IPS-18a (cell line): ENCODE measurements around the gene WDR75.

Source experiments
- H3K27ac ChIP-seq: one replicate; pipeline ENCODE4 v1.5.1; 2013; ENCODE audit warnings: low read length
- H3K27me3 ChIP-seq: one replicate; pipeline ENCODE4 v1.6.1; 2013; ENCODE audit warnings: mild to moderate bottlenecking, low read length; ENCODE audit not compliant: control insufficient read depth, insufficient read depth
- H3K36me3 ChIP-seq: one replicate; pipeline ENCODE4 v1.6.1; 2013; ENCODE audit warnings: low read depth, low read length; ENCODE audit not compliant: control insufficient read depth
- H3K4me1 ChIP-seq: one replicate; pipeline ENCODE4 v1.6.1; 2013; ENCODE audit warnings: low read depth, low read length; ENCODE audit not compliant: control insufficient read depth
- H3K4me3 ChIP-seq: one replicate; pipeline ENCODE4 v1.5.1; 2013; ENCODE audit warnings: low read length
- H3K9ac ChIP-seq: one replicate; pipeline ENCODE4 v1.6.1; 2013; ENCODE audit warnings: mild to moderate bottlenecking, low read length, moderate library complexity
- H3K9me3 ChIP-seq: one replicate; pipeline ENCODE4 v1.6.1; 2013; ENCODE audit warnings: low read depth, low read length; ENCODE audit not compliant: control insufficient read depth

WDR75 gene

DNA sequence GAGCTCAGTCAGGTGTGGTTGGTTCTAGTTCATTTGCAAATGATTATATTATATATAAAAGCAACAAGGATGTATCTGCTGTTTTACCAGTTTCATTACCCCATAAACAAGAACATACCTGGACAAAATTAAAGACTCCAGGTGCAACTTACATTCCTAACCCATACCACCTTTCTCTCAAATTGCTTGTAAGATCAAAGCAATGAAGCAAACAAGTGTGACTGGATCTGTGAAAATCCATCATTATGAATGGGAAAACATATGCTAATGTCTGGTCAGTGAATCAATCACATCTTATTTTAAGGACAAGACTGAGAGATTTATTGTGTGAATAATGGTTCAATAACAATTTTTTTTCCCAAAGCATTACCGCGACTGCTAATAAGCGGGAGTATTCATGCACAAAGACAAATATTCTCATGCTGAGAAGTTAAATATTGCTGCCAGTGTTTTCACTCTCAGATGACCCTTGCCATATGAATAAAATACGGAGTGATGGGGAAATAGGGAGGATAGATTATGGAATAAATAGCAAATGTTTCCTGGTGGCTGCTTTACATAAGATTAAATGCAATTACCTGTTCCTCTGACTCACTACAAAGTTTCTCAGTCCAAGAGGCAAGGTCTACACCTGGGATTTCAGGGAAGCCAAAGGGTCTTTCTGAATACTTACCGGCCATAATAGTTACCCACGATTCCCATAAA lies 59.3 kb downstream of the WDR75 start:
- H3K27ac ChIP-seq, result no peak overlapping the region
- H3K9me3 ChIP-seq, result no peaks in the 10 kb centered on the region
- no peaks in the 10 kb centered on the region for H3K36me3 ChIP-seq
- no peaks in the 10 kb centered on the region for H3K4me1 ChIP-seq
- H3K4me3 ChIP-seq, result no peak overlapping the region
- no peaks in the 10 kb centered on the region for H3K27me3 ChIP-seq
- no peak overlapping the region for H3K9ac ChIP-seq

DNA sequence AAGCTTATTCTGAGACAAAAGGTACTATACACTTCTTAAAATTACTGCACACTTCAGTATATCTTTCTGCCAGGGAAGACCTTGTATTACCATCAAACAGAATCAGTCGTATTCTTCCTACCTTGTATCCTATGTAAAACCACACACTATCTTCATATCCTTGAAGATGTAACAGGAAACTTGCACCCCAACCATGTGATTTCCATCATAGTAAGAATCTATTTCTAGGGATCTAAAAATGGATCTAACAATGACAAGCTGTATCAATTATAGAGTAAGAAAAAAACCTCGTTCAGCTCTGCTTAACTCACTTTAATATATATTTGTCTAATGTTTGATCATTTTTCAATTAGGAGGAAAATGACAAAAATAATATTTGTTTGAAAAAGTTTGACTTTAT lies 60.2 kb downstream of the WDR75 start:
- Histone ChIP-seq H3K36me3 (no peaks in the 10 kb centered on the region), H3K27ac (no peak overlapping the region), H3K9me3 (no peaks in the 10 kb centered on the region), H3K4me1 (no peaks in the 10 kb centered on the region), H3K9ac (no peak overlapping the region), H3K4me3 (no peak overlapping the region), H3K27me3 (no peaks in the 10 kb centered on the region)

DNA sequence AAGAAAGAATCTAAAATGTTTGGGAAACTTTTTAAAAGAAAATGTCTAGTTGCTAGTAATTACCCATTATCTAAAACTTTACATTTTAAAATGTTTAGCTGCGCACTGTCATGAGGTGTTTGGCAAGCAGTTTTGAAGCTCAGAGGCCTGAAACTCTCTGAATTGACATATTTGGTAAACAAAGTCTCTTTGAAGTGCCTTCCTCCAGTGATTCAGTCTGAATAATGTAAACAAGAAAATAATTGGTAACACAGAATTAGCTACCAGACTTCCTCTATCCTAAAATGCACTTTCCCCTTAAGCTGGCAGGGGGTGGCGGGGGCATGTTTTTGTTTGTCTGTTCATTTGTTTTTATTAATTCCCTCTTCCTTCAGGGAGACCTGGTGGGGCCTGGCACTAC lies 61.4 kb downstream of the WDR75 start:
- Histone ChIP-seq H3K27me3 (no peaks in the 10 kb centered on the region), H3K4me1 (no peaks in the 10 kb centered on the region), H3K27ac (no peak overlapping the region)

DNA sequence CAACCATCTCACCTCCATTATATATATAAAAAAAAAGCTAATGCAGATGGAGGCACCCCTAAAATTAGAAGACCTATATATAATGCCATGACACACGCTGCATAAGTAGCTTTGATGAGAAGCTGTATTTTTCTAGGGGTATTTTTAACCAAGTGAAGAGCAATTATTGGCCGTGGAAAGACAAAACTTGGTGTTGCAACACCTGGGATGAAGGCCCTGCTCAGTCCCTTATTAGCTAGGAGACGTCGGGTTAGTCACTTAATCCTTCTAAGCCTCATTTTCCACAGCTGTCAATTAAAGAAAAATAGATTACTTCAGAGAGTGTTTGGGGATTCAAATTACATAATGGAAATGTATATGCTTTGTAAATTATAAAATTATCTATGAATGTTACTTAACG lies 63.0 kb downstream of the WDR75 start:
- no peak overlapping the region for H3K9ac ChIP-seq
- no peaks in the 10 kb centered on the region for H3K9me3 ChIP-seq
- H3K4me3 ChIP-seq, result no peak overlapping the region
- no peaks in the 10 kb centered on the region for H3K4me1 ChIP-seq
- no peaks in the 10 kb centered on the region for H3K27me3 ChIP-seq
- H3K36me3 ChIP-seq, result no peaks in the 10 kb centered on the region
- no peak overlapping the region for H3K27ac ChIP-seq

More for the DNA sequence above, 61.4 kb downstream of the WDR75 start:
- Histone ChIP-seq H3K9me3 (no peaks in the 10 kb centered on the region), H3K36me3 (no peaks in the 10 kb centered on the region), H3K4me3 (no peak overlapping the region), H3K9ac (no peak overlapping the region)

DNA sequence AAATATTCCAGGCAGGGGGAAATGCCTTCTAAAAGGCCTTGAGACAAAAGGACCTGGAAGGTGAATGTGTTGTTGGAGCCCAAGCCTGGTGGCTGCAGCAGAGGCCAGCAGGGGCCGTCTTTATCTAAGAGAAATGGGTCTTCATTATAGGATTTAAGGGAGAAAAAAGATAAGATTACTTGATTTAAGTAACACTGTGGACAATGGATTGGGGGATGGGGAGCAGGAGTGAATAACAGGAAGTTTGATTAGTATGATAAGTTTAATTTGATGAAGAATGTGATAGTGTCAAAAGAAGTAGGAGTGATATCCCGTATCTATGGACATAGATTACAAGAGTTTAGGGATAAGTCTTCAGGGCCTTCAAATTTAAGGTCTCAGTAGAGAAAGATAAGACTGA lies 64.2 kb downstream of the WDR75 start:
- Histone ChIP-seq H3K27ac (no peak overlapping the region), H3K4me3 (no peak overlapping the region), H3K9ac (no peak overlapping the region), H3K27me3 (no peaks in the 10 kb centered on the region), H3K9me3 (no peaks in the 10 kb centered on the region), H3K36me3 (no peaks in the 10 kb centered on the region), H3K4me1 (no peaks in the 10 kb centered on the region)

DNA sequence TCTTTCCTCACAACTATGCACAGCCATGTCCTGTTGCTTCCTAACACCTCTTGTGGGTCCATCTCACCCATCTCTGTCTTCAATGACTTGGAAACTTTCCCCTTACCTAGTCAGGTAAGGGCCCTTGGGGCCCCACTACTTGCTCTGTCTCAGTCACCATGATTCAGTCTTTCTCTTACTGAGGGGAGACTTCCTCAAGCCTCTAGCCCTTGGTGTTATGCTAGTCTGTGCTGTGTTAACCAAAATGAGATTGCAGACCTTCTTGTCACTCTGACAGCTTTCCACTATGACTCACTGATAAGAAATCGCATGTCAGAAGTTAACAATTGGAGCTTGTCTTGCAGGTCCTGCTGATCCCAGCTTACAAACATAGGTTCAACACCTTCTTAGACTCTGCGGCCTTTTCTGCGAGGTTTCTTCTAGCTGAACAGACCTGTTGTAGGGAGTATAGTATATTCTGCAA lies 65.3 kb downstream of the WDR75 start:
- Histone ChIP-seq H3K9me3 (no peaks in the 10 kb centered on the region), H3K9ac (no peak overlapping the region), H3K4me1 (no peaks in the 10 kb centered on the region), H3K27me3 (no peaks in the 10 kb centered on the region), H3K4me3 (no peak overlapping the region), H3K27ac (no peak overlapping the region), H3K36me3 (no peaks in the 10 kb centered on the region)

DNA sequence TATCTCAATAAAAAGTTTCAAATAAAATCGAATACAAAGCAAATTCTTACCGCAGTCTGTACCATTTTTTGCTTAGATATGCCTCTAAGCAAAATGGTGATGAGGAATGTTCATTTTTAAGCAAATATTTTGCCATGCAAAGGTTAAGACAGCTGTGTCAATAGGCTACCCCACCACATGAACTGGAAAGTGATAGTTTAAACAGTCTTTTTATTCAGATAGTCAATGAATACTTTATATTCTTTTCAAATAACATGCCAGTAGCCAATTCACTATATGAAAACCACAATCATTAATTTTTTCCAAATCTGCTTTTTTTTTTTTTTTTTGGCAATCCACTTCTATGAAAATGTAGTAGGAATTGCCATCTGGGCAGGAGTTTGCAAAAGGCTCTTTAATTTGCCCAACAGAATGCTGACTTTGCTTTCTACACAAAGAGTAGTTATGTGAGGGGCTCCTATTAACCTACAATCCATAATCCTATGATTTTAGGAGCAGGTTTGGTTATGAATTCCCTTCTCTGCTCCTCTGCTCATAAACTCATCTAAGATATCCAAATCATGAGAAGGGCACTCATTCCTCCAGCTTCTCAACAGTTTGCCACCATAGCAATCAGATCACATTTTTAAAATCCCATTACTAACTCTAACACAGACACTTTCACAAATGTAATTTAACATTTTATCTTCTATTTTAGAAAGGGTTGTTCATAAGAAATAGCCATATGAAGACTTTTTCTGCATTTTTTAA lies 70.1 kb downstream of the WDR75 start:
- no peak overlapping the region for H3K27ac ChIP-seq
- H3K4me1 ChIP-seq, result no peaks in the 10 kb centered on the region
- H3K9me3 ChIP-seq, result no peaks in the 10 kb centered on the region

DNA sequence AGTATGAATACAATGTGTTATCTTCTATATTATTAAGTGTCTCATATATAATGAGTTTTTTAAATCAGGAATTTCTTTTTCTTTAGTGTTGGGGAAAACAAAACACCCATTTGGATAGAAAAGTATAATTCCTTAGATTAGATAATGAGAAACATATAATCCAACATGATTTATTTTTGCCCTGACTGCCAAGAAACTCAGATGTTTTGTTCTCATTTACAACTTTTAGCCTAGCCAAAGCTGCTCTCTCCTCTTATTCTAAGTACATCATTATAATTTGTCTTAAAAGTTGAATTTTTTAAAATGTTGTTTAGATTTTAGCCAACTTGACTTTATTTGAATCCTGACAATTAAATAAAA lies 70.7 kb downstream of the WDR75 start:
- Histone ChIP-seq H3K36me3 (no peaks in the 10 kb centered on the region), H3K4me3 (no peak overlapping the region), H3K27ac (no peak overlapping the region)

More for the DNA sequence above, 70.1 kb downstream of the WDR75 start:
- H3K9ac ChIP-seq, result no peak overlapping the region
- H3K36me3 ChIP-seq, result no peaks in the 10 kb centered on the region
- H3K4me3 ChIP-seq, result no peak overlapping the region
- H3K27me3 ChIP-seq, result no peaks in the 10 kb centered on the region

DNA sequence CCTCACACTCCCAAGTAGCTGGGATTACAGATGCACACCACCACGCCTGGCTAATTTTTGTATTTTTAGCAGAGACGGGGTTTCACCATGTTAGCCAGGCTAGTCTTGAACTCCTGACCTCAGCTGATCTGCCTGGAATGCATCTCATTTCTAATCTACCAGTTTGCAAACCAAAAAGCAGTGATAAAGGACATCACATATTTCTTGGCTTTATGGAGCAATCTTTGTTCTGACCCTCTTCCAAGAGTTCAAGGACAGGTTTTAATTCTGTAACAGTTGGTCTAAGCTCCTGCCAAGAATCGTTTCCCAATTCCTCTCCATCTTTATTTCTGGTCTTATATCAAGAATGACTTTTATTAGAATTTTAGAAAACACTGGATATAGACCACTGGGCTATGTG lies 71.6 kb downstream of the WDR75 start:
- no peaks in the 10 kb centered on the region for H3K27me3 ChIP-seq
- no peak overlapping the region for H3K9ac ChIP-seq
- H3K4me1 ChIP-seq, result no peaks in the 10 kb centered on the region
- no peak overlapping the region for H3K4me3 ChIP-seq
- no peaks in the 10 kb centered on the region for H3K36me3 ChIP-seq
- no peaks in the 10 kb centered on the region for H3K9me3 ChIP-seq
- no peak overlapping the region for H3K27ac ChIP-seq

More for the DNA sequence above, 70.7 kb downstream of the WDR75 start:
- H3K4me1 ChIP-seq, result no peaks in the 10 kb centered on the region
- no peak overlapping the region for H3K9ac ChIP-seq
- no peaks in the 10 kb centered on the region for H3K9me3 ChIP-seq
- no peaks in the 10 kb centered on the region for H3K27me3 ChIP-seq

DNA sequence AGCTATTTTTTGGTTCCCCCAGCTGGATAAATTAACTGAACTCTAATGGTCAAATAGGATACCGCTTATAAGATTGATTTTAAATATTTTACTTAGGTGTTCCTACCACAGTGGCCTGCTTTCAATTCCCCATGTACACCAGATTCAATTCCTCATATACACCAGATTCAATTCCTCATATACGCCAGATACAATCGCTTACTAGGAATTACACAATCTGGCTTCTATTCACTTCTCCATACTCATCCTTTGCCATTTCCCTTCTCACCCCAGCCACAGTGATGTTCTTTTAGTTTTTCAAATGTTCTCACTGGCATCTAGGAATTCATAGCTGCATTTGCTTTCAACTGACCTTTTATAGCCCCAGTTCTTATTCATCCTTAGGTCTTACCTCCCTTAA lies 72.8 kb downstream of the WDR75 start:
- Histone ChIP-seq H3K4me3 (no peak overlapping the region), H3K4me1 (no peaks in the 10 kb centered on the region), H3K9me3 (no peaks in the 10 kb centered on the region), H3K27ac (no peak overlapping the region), H3K36me3 (no peaks in the 10 kb centered on the region), H3K27me3 (no peaks in the 10 kb centered on the region), H3K9ac (no peak overlapping the region)

DNA sequence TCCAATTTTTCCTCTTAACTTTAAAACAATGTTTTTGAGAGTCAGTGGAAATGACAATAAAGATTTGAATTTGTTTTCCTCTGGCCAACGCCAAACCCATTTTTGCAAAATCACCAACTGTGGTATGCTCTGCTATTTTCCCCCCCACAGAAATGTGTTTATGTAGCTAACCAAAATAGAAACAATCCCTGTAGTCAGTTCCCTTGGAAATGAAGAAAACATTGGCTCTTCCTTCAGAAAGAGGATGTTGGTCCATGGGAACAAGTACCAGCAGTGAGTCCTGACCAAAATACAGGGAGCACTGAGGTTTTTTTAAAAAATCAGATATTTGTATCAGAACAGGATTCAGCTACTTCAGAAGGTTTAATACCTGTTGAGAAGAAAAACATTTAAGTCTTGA lies 74.0 kb downstream of the WDR75 start:
- Histone ChIP-seq H3K9ac (no peak overlapping the region), H3K9me3 (no peaks in the 10 kb centered on the region), H3K4me1 (no peaks in the 10 kb centered on the region), H3K36me3 (no peaks in the 10 kb centered on the region), H3K27me3 (no peaks in the 10 kb centered on the region), H3K4me3 (no peak overlapping the region), H3K27ac (no peak overlapping the region)

DNA sequence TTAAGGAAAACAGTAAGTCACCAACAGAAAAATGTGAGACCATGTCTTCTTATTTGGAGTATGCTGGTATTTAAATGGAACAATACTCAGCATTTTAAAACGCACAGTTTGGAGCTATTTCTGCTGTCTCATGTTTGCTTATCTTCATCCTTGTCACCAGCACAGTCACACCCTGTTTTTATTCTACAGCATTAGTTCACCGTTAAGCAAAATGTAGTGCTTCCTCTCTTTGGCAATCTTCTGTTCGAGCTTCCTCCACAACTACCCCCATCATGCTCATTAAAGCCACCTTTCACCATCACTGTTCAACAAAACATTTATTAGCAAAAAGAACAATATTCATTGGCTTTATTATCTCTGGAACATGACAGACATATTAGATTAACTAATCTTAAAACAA lies 75.3 kb downstream of the WDR75 start:
- no peak overlapping the region for H3K27ac ChIP-seq
- no peak overlapping the region for H3K4me3 ChIP-seq
- H3K4me1 ChIP-seq, result no peaks in the 10 kb centered on the region
- no peak overlapping the region for H3K9ac ChIP-seq
- no peaks in the 10 kb centered on the region for H3K36me3 ChIP-seq
- no peaks in the 10 kb centered on the region for H3K9me3 ChIP-seq
- no peaks in the 10 kb centered on the region for H3K27me3 ChIP-seq
